Stomach (tissue), 4 donors: ENCODE data around the gene CMIP.

Experiments used
- EP300 ChIP-seq: sonication (generic); formaldehyde crosslinking; IDR thresholded peaks from one replicate; pipeline ENCODE4 v1.6.1; 2017; ENCODE audit warnings: antibody characterized with exemption
- POLR2A ChIP-seq, 4 donors: fragments of 450-650 bp; IDR thresholded peaks; one replicate each; pipeline ENCODE4 v1.6.1; 2016; ENCODE audit warnings: antibody characterized with exemption in 4 of 4, control low read depth in 2 of 4, mild to moderate bottlenecking in 1 of 4, moderate library complexity in 1 of 4
- POLR2AphosphoS5 ChIP-seq, 3 donors: sonication (generic); formaldehyde crosslinking; IDR thresholded peaks; one replicate each; pipeline ENCODE4 v1.6.1; 2016; ENCODE audit warnings: antibody characterized with exemption in 3 of 3
- TF ChIP-seq, protein P1 (sequence below), 7 experiments: fragments of 450-650 bp in 4 of 7; fragments of 200-600 bp in 3 of 7; sonication (generic) in 3 of 7; IDR thresholded peaks; one replicate each; pipeline ENCODE4 v1.5.1; 2016 to 2019; ENCODE audit warnings: antibody characterized with exemption in 7 of 7, control low read depth in 2 of 7, mild to moderate bottlenecking in 1 of 7

- TF ChIP-seq, protein P1, sequence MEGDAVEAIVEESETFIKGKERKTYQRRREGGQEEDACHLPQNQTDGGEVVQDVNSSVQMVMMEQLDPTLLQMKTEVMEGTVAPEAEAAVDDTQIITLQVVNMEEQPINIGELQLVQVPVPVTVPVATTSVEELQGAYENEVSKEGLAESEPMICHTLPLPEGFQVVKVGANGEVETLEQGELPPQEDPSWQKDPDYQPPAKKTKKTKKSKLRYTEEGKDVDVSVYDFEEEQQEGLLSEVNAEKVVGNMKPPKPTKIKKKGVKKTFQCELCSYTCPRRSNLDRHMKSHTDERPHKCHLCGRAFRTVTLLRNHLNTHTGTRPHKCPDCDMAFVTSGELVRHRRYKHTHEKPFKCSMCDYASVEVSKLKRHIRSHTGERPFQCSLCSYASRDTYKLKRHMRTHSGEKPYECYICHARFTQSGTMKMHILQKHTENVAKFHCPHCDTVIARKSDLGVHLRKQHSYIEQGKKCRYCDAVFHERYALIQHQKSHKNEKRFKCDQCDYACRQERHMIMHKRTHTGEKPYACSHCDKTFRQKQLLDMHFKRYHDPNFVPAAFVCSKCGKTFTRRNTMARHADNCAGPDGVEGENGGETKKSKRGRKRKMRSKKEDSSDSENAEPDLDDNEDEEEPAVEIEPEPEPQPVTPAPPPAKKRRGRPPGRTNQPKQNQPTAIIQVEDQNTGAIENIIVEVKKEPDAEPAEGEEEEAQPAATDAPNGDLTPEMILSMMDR (IDR thresholded peaks at IDR 0.05) = no peak
- TF ChIP-seq POLR2A (IDR thresholded peaks at IDR 0.05) = no peak
- no peak for TF ChIP-seq POLR2AphosphoS5 (IDR thresholded peaks at IDR 0.05)
- TF ChIP-seq EP300 = no peak
Observed at GRCh38 chr16:81755915-81756614, 311.5 kb downstream of the CMIP start.
